Parathyroid adenoma (tissue), 2 donors: ENCODE data around the gene MAP4K4.

Experiments
- H2AFZ ChIP-seq: fragments of 300-600 bp; sonication (generic); one replicate; pipeline ENCODE4 v1.7.0; 2017; ENCODE audit warnings: antibody characterized with exemption, mild to moderate bottlenecking
- H3K27ac ChIP-seq: fragments of 300-600 bp; sonication (generic); one replicate; pipeline ENCODE4 v1.7.0; 2017
- H3K27me3 ChIP-seq: fragments of 300-600 bp; sonication (generic); one replicate; pipeline ENCODE4 v1.7.0; 2017; ENCODE audit warnings: low read length; ENCODE audit not compliant: control insufficient read depth, insufficient read depth
- H3K36me3 ChIP-seq: fragments of 300-600 bp; sonication (generic); one replicate; pipeline ENCODE4 v1.7.0; 2017; ENCODE audit warnings: low read length; ENCODE audit not compliant: control insufficient read depth, insufficient read depth
- H3K4me1 ChIP-seq: fragments of 300-600 bp; sonication (generic); one replicate; pipeline ENCODE4 v1.7.0; 2017; ENCODE audit warnings: control low read depth
- H3K4me2 ChIP-seq: fragments of 300-600 bp; sonication (generic); one replicate; pipeline ENCODE4 v1.7.0; 2017; ENCODE audit warnings: low read length
- H3K4me3 ChIP-seq: fragments of 300-600 bp; sonication (generic); one replicate; pipeline ENCODE4 v1.7.0; 2017; ENCODE audit warnings: low read depth, low read length
- H3K79me2 ChIP-seq: fragments of 300-600 bp; sonication (generic); one replicate; pipeline ENCODE4 v1.7.0; 2017; ENCODE audit warnings: control low read depth
- H3K9ac ChIP-seq: fragments of 300-600 bp; sonication (generic); one replicate; pipeline ENCODE4 v1.7.0; 2017; ENCODE audit warnings: mild to moderate bottlenecking
- H3K9me3 ChIP-seq: fragments of 300-600 bp; sonication (generic); one replicate; pipeline ENCODE4 v1.7.0; 2017; ENCODE audit warnings: low read length; ENCODE audit not compliant: control insufficient read depth
- CTCF ChIP-seq: fragments of 300-600 bp; sonication (generic); IDR thresholded peaks from one replicate; pipeline ENCODE4 v1.7.0; 2017; ENCODE audit warnings: antibody characterized with exemption, mild to moderate bottlenecking
- donor health status: primary hyperparathyroidism.

MAP4K4 gene

DNA sequence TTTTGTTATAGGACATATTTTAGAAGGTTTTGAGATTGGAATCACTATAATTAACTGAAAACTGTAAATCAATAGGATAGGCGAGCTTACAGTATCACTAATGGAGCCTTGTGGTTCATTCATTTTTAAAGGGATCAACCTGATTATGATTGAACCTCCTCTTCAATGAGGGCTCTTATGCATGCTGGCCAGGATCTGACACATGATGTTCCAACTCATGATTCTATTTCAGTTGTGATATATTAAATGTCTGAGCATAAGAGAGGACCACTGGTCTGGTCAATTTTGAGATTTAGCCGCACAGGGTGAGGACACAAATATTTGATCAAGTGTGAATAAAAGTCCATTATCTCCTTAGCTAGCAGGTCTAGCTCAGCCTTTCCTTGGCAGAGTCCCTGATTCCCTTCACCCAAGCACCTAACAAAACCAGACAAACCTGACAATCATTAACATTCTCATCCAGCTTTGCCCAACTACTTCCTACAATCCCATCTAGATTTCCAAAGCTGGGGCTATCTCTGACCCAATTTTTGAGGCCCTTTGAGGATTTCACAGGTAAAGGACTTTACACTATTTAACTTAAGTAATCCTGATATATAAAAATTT lies 6.9 kb upstream of the MAP4K4 start:
- Histone ChIP-seq H2AFZ (no peak overlapping the region), H3K27ac (no peak overlapping the region), H3K36me3 (no peaks in the 10 kb centered on the region), H3K27me3 (no peaks in the 10 kb centered on the region), H3K4me1 (no peaks in the 10 kb centered on the region), H3K4me3 (no peak overlapping the region), H3K4me2 (no peak overlapping the region), H3K79me2 (no peaks in the 10 kb centered on the region), H3K9me3 (no peaks in the 10 kb centered on the region), H3K9ac (no peak overlapping the region)
- TF ChIP-seq CTCF: no peak

DNA sequence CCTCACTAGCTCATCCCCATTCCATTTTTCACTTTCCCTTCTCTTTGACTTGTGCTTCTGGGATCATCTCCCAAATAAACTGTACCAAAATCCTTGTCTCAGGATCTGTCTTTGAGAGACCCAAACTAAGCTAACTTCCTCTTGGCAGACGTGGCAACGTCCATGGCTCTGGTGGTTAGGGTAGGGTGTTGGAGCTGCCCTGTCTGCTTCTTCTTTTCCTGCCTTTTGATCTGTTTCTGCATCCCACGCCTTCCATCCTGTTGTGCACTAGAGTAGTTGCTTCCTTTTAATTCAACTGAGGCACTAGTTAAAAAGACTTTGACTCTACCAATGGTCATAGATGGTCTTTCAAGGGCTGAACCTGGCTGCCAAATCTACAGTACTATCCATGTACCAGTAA lies 5.5 kb upstream of the MAP4K4 start:
- Histone ChIP-seq H3K4me1 (peaks cover 5% of the 10 kb centered on the region), H3K27me3 (no peaks in the 10 kb centered on the region), H3K79me2 (no peaks in the 10 kb centered on the region), H3K4me2 (no peak overlapping the region), H3K27ac (no peak overlapping the region), H3K9me3 (no peaks in the 10 kb centered on the region), H2AFZ (no peak overlapping the region), H3K4me3 (no peak overlapping the region), H3K9ac (no peak overlapping the region), H3K36me3 (no peaks in the 10 kb centered on the region)
- no peak for TF ChIP-seq CTCF

DNA sequence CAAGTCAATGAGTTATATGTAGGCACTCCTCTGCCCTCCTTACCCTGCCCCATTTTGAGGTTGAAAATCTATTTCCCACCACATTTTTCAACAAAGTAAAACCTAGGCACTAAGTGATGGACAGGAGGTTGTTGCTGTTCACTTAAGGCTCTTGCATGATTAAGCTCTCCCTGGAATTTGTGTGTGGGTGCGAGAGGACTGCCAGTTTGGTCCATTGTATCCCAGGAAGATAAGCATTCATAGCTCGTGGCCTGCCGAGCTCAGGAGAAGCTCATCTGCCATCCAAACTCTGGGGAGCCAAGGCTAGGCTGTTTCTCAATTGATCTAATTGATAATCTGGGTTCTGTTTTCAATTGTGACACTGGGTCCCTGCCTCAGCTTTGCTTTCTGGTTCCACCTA lies 4.7 kb upstream of the MAP4K4 start:
- H3K27me3 ChIP-seq: no peaks in the 10 kb centered on the region
- H3K27ac ChIP-seq: no peak overlapping the region
- H3K4me3 ChIP-seq: no peak overlapping the region
- TF ChIP-seq CTCF: no peak
- no peak overlapping the region for H3K9ac ChIP-seq
- H3K79me2 ChIP-seq: no peaks in the 10 kb centered on the region
- H2AFZ ChIP-seq: no peak overlapping the region
- no peaks in the 10 kb centered on the region for H3K9me3 ChIP-seq
- H3K4me1 ChIP-seq: peaks cover 5% of the 10 kb centered on the region
- no peak overlapping the region for H3K4me2 ChIP-seq
- no peaks in the 10 kb centered on the region for H3K36me3 ChIP-seq

DNA sequence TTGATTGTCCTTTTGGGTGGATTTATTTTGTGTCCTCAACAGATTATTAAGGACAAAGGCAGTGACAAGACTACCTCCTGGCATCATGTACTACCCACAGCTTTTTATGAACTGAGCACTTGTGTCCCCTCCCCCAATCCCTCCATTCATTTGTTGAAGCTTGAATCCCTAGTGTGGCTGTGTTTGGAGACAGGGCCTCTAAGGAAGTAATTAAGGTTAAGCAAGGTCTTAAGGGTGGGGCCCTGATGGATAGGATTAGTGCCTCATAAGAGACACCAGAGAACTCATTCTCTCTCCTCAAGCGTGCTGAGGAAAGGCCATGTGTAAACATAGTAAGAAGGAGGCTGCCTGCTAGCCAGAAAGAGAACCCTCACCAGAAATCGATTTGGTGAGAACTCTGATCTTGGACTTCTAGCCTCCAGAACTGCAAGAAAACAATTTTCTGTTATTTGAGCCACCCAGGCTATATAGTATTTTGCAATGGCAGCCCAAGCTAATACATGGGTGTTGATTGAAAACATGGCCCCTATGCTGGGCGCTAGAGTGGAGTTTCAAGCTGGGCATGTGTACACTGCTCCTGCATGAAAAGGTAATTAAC lies 3.4 kb upstream of the MAP4K4 start:
- Histone ChIP-seq H3K27ac (no peak overlapping the region), H2AFZ (no peak overlapping the region), H3K36me3 (no peaks in the 10 kb centered on the region), H3K4me3 (no peak overlapping the region), H3K27me3 (no peaks in the 10 kb centered on the region), H3K4me1 (peaks cover 5% of the 10 kb centered on the region), H3K4me2 (no peak overlapping the region), H3K9me3 (no peaks in the 10 kb centered on the region), H3K79me2 (peaks cover 4% of the 10 kb centered on the region), H3K9ac (no peak overlapping the region)
- no peak for TF ChIP-seq CTCF
